ENCODE results near the gene CLDN16.

DNA sequence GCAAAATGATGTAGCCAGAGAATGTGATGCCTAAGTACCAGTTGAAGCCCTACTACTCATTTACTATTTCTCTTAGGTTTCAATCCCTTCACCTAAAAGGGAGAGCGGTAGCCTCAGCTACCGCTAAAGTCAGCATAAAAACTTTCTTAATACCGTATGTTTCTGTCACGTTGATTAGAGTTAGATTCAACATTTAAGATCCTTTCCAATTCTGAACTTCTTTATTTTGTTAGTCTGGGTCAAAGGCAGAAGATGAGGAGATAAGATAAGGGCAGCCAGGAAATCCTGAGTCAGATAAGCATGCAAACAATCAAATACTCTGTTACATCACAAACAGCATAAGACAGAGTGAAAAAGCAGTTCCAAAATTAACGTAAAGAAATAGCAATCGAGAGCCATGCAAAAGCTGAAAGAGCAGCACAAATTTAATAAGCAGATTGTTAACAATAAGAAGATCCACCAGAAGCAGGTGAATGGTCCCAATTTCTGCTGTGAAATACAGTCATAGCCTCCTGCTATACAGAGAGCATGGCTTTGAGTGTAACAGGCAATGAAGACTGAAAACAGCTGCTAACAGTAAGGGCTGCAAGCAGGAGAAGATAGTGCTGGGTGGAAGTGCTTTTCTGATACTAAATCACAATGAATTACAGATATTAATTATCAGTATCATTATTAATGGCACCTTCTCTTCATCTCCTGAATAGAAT lies 58.8 kb downstream of the CLDN16 start:
- TF ChIP-seq CTCF (IDR thresholded peaks at IDR 0.05) (no peak), POLR2A (IDR thresholded peaks at IDR 0.05) (no peak), POLR2AphosphoS5 (IDR thresholded peaks at IDR 0.05) (no peak), EP300 (IDR thresholded peaks at IDR 0.05) (no peak)

Data from stomach (tissue), 4 donors.